ENCODE measurements around the gene ADIG. TPM values are rescaled to one million over a fixed set of nuclear protein-coding genes. Genes with fewer than 3 reads are reported as not detected.

The ADIG gene
- polyA plus RNA-seq, 4 donors, result not detected

- DNase-seq (ENCODE audit: low read depth in 4 of 4, low spot score in 3 of 4), result no peak
Measured at GRCh38 chr20:38628580-38629470, 47.8 kb downstream of the ADIG start.

GRCh38 chr20:38629979-38630378 is 49.0 kb downstream of the ADIG start:
- DNase-seq (ENCODE audit: low read depth in 4 of 4, low spot score in 3 of 4), result no peak

- DNase-seq (ENCODE audit: low read depth in 4 of 4, low spot score in 3 of 4), result no peak
Measured at GRCh38 chr20:38630727-38631126, 49.7 kb downstream of the ADIG start.

DNA sequence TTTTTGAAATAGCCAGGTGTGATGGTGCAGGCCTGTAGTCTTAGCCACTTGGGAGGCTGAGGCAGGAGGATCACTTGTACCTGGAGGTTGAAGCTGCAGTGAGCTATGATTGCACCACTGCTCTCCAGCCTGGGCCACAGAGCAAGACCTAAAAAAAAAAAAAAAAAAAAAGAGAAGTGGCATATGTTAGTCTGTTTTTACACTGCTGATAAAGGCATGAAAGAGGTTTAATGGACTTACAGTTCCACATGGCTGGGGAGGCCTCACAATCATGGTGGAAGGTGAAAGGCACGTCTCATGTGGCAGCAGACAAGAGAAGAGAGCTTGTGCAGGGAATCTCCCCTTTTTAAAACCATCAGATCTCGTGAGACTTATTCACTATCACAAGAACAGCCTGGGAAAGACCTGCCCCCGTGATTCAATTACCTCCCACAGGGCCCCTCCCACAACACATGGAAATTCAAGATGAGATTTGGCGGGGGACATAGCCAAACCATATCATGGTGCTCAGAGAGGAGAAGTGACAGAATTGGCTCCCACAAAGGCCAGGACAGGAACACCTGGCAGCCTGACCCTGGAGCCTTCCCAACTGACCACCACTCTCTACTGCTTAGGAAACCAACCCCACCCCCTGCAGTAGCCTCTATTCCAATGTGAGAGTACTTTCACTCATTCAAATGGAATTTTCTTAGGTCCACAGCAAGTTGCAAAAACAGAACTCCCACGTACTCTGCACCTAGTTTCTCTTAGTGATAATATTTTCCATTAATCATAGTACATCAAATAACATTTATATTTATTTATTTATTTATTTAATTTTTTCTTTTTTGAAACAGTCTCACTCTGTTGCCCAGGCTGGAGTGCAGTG is 50.4 kb downstream of the ADIG start:
- DNase-seq (ENCODE audit: low read depth in 4 of 4, low spot score in 3 of 4), result no peak

DNA sequence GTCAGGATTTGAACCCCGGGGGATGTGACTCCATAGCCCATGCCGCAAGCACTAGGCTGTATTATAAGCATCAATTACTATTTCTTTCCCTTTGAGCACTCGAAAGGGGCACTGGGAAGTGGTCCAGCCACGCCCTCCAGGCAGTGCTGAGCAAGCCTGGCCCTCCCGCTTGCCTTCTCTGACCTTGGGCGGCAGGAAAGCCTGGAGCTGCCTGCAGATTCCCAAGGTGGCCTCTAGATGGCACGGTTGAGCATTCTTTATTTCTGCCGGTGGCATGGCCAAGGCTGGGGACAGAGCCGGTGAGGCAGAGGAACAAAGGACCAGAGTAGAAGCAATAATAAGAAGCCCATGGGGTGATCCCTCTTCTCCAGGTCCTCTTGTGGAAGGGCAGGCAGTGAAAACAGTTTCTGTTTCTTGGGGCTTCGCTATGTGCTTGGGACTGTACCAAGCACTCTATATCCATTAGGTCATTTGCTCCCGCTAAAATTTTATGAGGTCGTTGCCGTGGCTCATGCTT is 52.6 kb downstream of the ADIG start:
- no peak for DNase-seq (ENCODE audit: low read depth in 4 of 4, low spot score in 3 of 4)

GRCh38 chr20:38635721-38636288 is 54.8 kb downstream of the ADIG start:
- DNase-seq (ENCODE audit: low read depth in 4 of 4, low spot score in 3 of 4), result no peak

Other genes with a start within 250 kb of the ADIG start
- under 1 TPM in 1 of 4 donors, not detected in 3; 0.14 TPM for gene LBP, start 234.7 kb upstream of the ADIG start, polyA plus RNA-seq (ENCODE audit: insufficient read length in 4 of 4)
- gene SNHG17, start 145.9 kb upstream of the ADIG start, polyA plus RNA-seq (ENCODE audit: insufficient read length in 4 of 4), result 10 to 100 TPM; 21.7 to 78.9 (median 26.5) TPM
- gene RALGAPB, start 108.4 kb upstream of the ADIG start, polyA plus RNA-seq (ENCODE audit: insufficient read length in 4 of 4), result 10 to 100 TPM; 31.3 to 41.9 (median 38.5) TPM
- 1 to 10 TPM in 2 of 4 donors, under 1 TPM in 2; 0.12 to 3.7 (median 1.2) TPM for gene ARHGAP40, start 20.6 kb downstream of the ADIG start, polyA plus RNA-seq (ENCODE audit: insufficient read length in 4 of 4)
- gene SLC32A1, start 143.3 kb downstream of the ADIG start, polyA plus RNA-seq (ENCODE audit: insufficient read length in 4 of 4), result 1 to 10 TPM in 3 of 4 donors, not detected in 1; 1.3 to 2.4 (median 2.0) TPM
- 10 to 100 TPM in 1 of 4 donors, 1 to 10 TPM in 3; 7.9 to 10.7 (median 9.1) TPM for gene ACTR5, start 167.3 kb downstream of the ADIG start, polyA plus RNA-seq (ENCODE audit: insufficient read length in 4 of 4)
- 1 to 10 TPM; 4.5 to 7.5 (median 6.5) TPM for gene PPP1R16B, start 224.5 kb downstream of the ADIG start, polyA plus RNA-seq (ENCODE audit: insufficient read length in 4 of 4)